IPS-11a (cell line): Measurements from ENCODE around the gene CCL2.

Source experiments
- H3K4me3 ChIP-seq: one replicate; pipeline ENCODE4 v1.5.1; 2013; ENCODE audit warnings: low read depth, low read length, control low read depth

Gene CCL2

GRCh38 chr17:34261568-34262337 lies 6.7 kb downstream of the CCL2 start:
- no peak overlapping the region for H3K4me3 ChIP-seq

DNA sequence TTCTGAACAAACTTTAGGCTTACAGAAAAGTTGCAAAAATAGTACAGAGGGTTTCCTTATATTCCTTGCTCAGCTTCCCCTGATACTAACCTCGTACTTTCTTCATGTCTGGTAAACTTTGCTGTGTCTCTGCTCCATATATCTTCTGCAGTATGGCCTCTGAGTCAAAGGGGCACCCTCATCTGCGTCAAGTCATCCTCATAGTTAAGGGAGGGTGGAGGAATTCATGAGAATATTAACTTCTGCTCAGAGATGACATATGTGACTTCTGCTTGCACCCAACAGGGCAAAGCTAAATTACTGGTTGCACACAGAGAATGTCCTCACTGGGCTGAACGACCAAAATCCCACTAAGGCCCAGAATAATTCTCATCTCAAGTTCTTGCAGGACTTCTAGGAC lies 10.6 kb downstream of the CCL2 start:
- H3K4me3 ChIP-seq = no peak overlapping the region

DNA sequence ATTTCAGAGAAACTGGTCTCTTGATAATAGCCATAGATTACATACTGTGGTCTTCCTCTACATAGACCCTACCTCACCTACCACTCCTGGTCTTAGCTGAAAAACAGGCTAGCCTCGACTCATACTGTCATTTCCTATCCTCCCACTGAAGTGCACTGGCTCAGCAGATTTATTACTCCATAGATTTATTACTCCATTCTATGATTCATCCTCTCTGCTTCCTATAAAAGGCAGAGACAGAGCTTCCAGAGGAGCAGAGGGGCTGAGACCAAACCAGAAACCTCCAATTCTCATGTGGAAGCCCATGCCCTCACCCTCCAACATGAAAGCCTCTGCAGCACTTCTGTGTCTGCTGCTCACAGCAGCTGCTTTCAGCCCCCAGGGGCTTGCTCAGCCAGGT lies 14.9 kb downstream of the CCL2 start, which contains the start of gene CCL7:
Gene CCL7 (plus strand): TSS at position 253 of the 400 bp plus-strand sequence. CDS start 70 bp downstream, at position 323.
- H3K4me3 ChIP-seq = no peak within 1 kb of the TSS

DNA sequence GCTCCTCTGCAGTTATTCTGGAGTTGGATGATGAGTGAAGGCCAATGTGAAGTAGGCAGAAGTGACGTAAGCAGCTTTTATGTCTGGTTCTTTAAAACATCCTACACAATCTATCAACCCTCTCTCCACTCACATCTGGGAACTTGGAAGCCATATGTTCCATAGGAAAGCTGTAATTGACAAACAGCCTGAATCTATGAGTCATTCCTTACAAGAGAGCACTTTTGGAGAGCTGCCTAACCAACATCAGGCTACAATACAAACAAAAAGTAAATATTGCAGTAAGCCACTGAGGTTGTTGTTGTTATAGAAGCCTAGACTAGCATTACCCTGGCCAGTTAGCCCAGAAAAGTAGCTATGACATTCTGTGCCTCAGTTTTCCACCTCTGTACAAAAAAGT lies 20.8 kb downstream of the CCL2 start:
- H3K4me3 ChIP-seq = no peak overlapping the region

GRCh38 chr17:34276826-34277225 lies 21.7 kb downstream of the CCL2 start:
- H3K4me3 ChIP-seq = no peak overlapping the region

GRCh38 chr17:34283571-34283970 lies 28.5 kb downstream of the CCL2 start:
- no peak overlapping the region for H3K4me3 ChIP-seq

GRCh38 chr17:34285286-34285792 lies 30.3 kb downstream of the CCL2 start, which contains the start of gene CCL11:
Gene CCL11, plus strand, starts transcription at chr17:34285742. Its CDS starts 67 bp downstream, at chr17:34285809.
- no peak within 1 kb of the TSS for H3K4me3 ChIP-seq

GRCh38 chr17:34287875-34288274 lies 32.8 kb downstream of the CCL2 start:
- no peak overlapping the region for H3K4me3 ChIP-seq

DNA sequence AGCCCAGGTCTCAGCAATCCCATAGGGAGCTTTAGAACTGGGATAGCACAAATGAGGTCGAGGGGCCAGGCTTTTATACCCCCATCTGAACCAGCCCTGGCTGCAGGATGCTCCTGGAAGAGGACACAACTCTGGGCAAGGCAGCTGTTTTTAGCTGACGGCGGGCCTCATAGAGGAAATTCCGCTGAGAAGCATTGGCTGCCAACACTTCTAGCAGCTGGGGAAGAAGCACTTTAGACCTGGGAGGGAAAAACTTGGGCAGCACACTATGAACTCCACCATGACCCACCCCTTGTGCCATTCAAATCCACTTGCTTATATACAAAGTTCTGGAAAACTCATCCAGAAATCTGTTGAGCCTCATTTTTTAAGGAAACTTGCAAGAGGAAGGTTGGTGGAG lies 35.5 kb downstream of the CCL2 start:
- H3K4me3 ChIP-seq = no peak overlapping the region

DNA sequence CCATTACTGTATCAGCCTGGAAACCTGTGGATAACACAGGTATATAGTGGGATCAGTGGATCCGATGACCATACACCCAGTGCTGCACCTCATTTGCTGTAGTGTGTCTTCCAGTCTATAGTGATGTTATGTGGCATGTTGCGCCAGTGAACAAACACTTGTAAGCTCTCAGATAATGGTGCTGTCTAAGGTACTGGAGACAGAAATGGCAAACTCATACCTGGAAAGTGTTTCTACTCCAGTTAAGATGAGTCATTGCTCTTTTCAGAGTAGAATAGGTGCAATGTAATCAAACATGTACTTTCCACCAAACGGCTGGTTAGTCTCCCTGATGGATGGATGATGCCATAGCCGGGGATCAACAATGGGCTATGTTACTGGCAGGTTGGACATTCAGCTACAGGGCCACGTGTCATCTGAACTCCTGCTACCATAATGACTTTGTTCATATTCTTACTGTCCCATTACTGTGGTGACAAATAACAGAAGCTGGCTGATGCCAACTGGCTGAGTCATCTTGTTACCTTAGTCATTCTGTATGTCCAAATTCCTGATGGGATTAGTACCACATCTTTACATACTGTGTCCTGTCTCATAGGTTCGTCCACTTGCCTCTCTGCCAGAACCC lies 36.8 kb downstream of the CCL2 start:
- H3K4me3 ChIP-seq = no peak overlapping the region

DNA sequence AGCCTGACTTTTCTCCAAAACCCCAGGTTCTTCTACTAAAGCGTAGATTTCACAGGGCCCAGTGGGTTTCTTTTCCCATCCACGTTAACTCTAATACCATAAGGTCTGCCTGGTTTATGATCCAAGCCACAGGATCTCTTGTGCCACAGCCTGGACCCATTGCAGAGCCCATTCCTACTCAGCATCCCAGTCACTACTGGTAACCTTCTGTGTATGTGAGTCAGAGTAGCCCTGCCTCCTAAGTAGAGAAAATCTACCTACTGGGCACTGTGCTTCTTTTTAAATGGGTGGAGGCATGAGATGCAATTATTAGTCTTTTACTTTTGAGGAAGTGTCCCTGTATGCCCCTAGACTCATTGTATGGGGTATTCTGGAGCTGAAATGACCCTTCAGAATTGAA lies 43.9 kb downstream of the CCL2 start:
- no peak overlapping the region for H3K4me3 ChIP-seq

DNA sequence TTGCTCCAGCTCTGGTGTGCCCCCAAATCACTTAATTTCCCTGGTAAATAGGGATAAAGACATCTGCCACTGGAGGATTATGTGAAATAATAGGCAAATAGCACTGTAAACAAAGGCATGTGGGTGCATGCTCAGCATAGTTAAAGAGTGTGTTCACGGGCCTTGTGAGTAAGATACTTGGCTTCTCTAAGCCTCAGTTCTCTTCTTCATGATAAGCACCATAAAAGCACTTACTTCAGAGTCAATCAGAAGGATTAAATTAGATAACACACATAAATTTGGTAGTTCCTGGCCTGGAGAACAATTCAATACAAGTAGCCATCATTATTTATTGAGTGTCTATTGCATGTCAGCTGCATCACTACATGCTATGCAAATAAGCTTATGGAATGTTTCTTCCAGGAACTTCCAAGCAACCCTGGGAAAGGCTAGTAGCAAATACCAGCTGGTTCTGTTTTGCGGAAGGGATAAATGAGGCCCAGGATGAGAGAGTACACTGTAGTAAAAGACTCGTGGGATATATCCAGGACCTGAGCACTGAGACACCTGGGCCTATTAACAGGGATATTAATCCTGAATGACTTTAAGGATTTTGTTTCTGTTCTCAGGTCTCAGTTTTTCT lies 45.0 kb downstream of the CCL2 start:
- H3K4me3 ChIP-seq = no peak overlapping the region

DNA sequence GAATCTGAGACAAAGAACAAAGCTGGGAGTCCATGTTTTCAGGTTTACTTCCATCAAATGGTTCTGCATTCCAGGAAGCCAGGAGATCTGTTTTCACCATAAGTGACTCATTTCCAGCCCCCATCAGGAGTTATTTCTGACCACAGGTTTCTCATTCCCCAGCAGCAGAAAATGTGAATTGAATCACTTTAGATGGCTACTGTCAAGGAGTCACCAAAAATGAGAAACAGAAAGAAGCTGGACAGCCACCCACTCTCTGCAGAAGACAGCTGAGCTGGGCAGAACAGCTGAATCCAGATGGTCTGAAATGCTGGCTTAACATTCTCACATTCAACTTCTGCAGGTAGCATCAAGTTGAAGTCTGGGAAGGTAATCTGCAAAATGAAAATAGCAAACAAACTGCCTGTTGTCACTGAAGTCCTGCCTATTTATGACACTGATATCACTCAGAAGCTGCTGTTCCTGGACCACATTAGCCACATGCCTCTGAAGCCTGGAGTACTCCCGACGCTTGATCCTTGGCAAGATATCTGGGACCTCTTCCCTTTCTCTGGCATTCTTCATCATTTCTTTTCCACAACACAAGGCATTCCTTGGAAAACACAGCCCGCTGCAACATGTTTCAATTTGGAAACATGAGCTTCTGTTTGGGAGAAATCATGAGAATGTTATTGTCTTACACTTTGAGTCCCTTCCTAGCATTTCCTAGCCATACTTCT lies 45.7 kb downstream of the CCL2 start:
- H3K4me3 ChIP-seq = no peak overlapping the region

DNA sequence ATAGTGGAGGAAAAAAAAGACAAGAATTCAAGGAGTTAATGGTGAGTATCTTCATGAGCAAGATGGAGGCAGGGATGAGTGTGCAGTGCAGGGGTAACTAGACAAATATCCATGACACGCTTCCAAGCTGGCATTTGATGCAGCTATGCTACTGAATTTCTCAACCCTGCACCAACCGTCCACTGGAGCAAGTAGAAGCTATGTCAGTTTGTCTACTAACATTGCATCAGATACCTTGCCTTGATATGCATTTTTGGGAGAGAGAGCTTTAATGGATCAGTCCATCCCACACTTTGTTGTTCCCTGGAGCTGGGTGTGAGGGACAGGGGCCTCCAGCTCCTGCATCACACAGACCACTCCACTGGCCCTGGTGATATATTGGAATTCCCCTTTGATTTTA lies 46.9 kb downstream of the CCL2 start:
- no peak overlapping the region for H3K4me3 ChIP-seq

DNA sequence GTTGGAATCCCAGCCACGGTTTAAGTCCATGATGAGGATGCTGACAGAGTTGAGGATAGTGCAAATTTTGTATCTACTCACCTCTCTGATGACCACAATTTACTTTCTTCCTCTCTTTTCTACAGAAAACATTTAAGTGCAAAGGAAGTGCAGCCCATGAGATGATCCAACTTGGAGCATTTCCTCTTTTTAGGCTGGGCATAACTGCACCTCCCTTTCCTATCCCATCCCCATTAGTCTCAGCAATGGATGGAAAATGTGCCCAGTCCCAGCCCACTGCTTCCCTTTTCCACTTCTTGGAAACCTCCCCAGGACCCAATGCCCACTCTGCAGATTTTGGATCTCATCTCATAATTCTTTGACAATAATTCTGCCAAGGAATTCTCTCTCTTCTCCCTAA lies 47.6 kb downstream of the CCL2 start:
- H3K4me3 ChIP-seq = no peak overlapping the region

DNA sequence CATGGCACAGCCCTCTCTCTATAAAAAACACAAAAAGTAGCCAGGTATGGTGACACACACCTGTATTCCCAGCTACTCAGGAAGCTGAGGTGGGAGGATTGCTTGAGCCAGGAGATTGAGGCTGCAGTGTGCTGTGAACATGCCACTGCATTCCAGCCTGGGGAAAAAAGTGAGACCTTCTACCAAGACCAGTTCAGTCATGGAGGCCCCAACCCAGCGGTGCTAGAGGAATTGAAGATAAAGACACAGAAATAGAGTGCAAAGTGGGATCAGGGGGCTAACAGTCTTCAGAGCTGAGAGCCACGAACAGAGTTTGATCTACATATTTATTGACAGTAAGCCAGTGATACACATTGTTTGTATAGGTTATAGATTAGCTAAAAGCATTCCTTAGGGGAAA lies 48.5 kb downstream of the CCL2 start:
- no peak overlapping the region for H3K4me3 ChIP-seq

GRCh38 chr17:34305061-34305460 lies 50.0 kb downstream of the CCL2 start:
- H3K4me3 ChIP-seq = no peak overlapping the region

DNA sequence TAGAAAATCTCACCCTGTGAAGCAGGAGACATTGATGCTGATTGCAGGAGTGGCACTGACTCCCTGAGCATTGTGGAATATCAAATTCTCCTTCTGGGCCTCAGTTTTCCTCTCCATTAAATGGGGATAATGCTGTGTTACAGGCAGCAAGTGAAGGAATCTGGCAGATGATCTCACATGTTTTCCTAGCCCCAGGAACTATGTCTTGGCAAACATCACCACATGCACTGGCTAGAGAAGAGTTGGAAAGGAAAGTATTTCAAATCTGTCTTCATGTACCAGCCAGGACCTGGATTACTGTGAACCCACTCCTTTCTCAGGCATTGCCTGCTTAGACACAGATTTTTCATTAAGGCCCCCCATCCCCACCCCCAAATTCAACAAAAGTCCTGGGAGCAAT lies 50.5 kb downstream of the CCL2 start:
- no peak overlapping the region for H3K4me3 ChIP-seq

GRCh38 chr17:34306466-34306865 lies 51.4 kb downstream of the CCL2 start:
- no peak overlapping the region for H3K4me3 ChIP-seq
